Astrocyte of the cerebellum (primary cell): ENCODE data around the gene KLC1.
"Not testable (repeated sequence)": the region's sequence is repeated elsewhere in the genome, so short reads cannot be mapped to it uniquely, and the experiment has no call there.

Experiments
- DNase-seq: peaks from one replicate; pipeline ENCODE4 v3.0.0-alpha.2; 2011; ENCODE audit warnings: low read depth
- H3K4me3 ChIP-seq: 2 replicates; pipeline ENCODE4 v1.5.1; 2011; ENCODE audit warnings: mild to moderate bottlenecking, low read depth, low read length, moderate library complexity
- CTCF ChIP-seq: IDR thresholded peaks from 2 replicates; pipeline ENCODE4 v1.5.1; 2012; ENCODE audit warnings: low read length, low read depth, moderate library complexity, mild to moderate bottlenecking; ENCODE audit errors: missing control alignments
- in situ Hi-C: cut with HindIII; loops from 2 replicates; pipeline ENCODE4 v1.10.0; 2017; ENCODE audit warnings: low sequenced_read_pairs

KLC1 gene

GRCh38 chr14:103649001-103649400, 20.0 kb downstream of the KLC1 start:
- no peak for TF ChIP-seq CTCF
- DNase-seq, result no peak
- no peak overlapping the region for H3K4me3 ChIP-seq
- in situ Hi-C loops, result no loop called here

GRCh38 chr14:103650213-103650612, 21.2 kb downstream of the KLC1 start:
- in situ Hi-C loops, result no loop called here
- no peak for TF ChIP-seq CTCF
- DNase-seq, result no peak
- no peak overlapping the region for H3K4me3 ChIP-seq

GRCh38 chr14:103651585-103651984, 22.6 kb downstream of the KLC1 start:
- in situ Hi-C loops, result no loop called here
- H3K4me3 ChIP-seq, result no peak overlapping the region
- no peak for TF ChIP-seq CTCF
- DNase-seq, result no peak

- in situ Hi-C loops, result no loop called here
- DNase-seq, result no peak
- no peak for TF ChIP-seq CTCF
- no peak overlapping the region for H3K4me3 ChIP-seq
Measured at GRCh38 chr14:103652806-103653205, 23.8 kb downstream of the KLC1 start.

- in situ Hi-C loops, H3K4me3 ChIP-seq, DNase-seq: not testable (repeated sequence)
Measured at GRCh38 chr14:103653336-103653735, 24.3 kb downstream of the KLC1 start.

- TF ChIP-seq CTCF, result no peak
- DNase-seq, result no peak
- no peak overlapping the region for H3K4me3 ChIP-seq
- in situ Hi-C loops, result no loop called here
Measured at GRCh38 chr14:103653805-103654204, 24.8 kb downstream of the KLC1 start.

GRCh38 chr14:103654619-103655018, 25.6 kb downstream of the KLC1 start:
- TF ChIP-seq CTCF, result no peak
- in situ Hi-C loops, result no loop called here
- no peak overlapping the region for H3K4me3 ChIP-seq
- no peak for DNase-seq
